ENCODE measurements around the gene KIF21B. TPM values are rescaled to one million over a fixed set of nuclear protein-coding genes. Genes with fewer than 3 reads are reported as not detected.

Gene KIF21B
- total and polyA plus RNA-seq, 2 of the 4 experiments (the other 2 are of a cell fraction), result 0.36 to 0.55 TPM

DNA sequence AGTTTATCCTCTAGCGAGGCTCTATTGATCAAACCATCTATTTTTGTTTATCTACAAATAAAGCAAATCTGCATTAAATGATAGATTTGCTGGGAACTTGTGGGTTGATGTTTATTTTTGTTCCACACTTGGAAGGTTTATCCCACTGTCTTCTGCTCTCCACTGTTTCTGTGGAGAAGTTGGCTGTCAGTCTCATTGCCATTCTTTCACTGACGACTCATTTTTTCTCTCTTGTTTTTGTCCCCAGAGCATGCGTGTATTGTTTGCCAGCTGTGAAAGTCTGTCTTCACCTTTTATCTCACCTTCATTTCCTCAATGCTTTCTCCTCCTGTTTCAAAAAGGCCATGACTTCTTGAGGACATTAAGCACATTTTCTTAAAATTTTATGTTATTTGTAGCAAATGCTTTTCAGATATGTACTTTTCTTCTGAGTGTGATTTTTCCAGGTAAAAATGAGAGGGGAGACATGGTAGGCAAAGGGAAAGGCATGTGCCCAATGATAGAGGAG lies 76.4 kb downstream of the KIF21B start:
- H3K56ac ChIP-seq (ENCODE audit: extremely low read depth, insufficient read depth, low read length), result no peak overlapping the region
- no peak overlapping the region for H3K4me2 ChIP-seq (ENCODE audit: low read depth, low read length)
- in situ Hi-C loops (cut with MboI; ENCODE audit: low sequenced_read_pairs), result no loop called here
- no peak overlapping the region for H3K27ac ChIP-seq (ENCODE audit: insufficient read depth, low read length)
- BruUV-seq (replicated peaks), result no TSS peak
- no peak overlapping the region for H2BK120ac ChIP-seq (ENCODE audit: low read depth, low read length)
- H3K27me3 ChIP-seq (ENCODE audit: control insufficient read depth, insufficient read depth, low read length), result peaks cover 19% of the 10 kb centered on the region
- H4K5ac ChIP-seq (ENCODE audit: low read depth, low read length), result no peak overlapping the region
- CTCF ChIA-PET, result no interaction called here
- no peak overlapping the region for H4K91ac ChIP-seq (ENCODE audit: insufficient read depth, low read depth, low read length)
- H3K4me1 ChIP-seq (ENCODE audit: control insufficient read depth, insufficient read depth, low read length), result no peaks in the 10 kb centered on the region
- 80% methylated on average over 1 of the region's 3 CpGs; no CpG with 5 or more reads in 1 of the 2 experiments for WGBS, 2 experiments (ENCODE audit: extremely low coverage in 2 of 2, insufficient read length in 1 of 2)
- H3K4ac ChIP-seq (ENCODE audit: low read depth, low read length), result no peak overlapping the region
- H3K9me1 ChIP-seq (ENCODE audit: insufficient read depth, low read length), result no peaks in the 10 kb centered on the region
- no peak overlapping the region for H3K4me3 ChIP-seq (ENCODE audit: insufficient read depth, low read depth, low read length)
- H3K79me1 ChIP-seq (ENCODE audit: low read depth in 1 of 2, low read length in 2 of 2), result no peaks in the 10 kb centered on the region
- no peak overlapping the region for H2AFZ ChIP-seq (replicated peaks; ENCODE audit: low read length, poor library complexity)
- no peak overlapping the region for H4K8ac ChIP-seq (ENCODE audit: low read depth in 2 of 2, low read length in 2 of 2)
- H3K9me3 ChIP-seq (ENCODE audit: control insufficient read depth, insufficient read depth, low read length), result peaks cover 7% of the 10 kb centered on the region
- H2BK15ac ChIP-seq (ENCODE audit: low read depth, low read length), result no peak overlapping the region
- POLR2A ChIA-PET (ENCODE audit: unreplicated experiment), result no interaction called here
- ATAC-seq (ENCODE audit: low read depth) (no peak), DNase-seq (no peak)
- no peaks in the 10 kb centered on the region for H3K36me3 ChIP-seq (ENCODE audit: control insufficient read depth, insufficient read depth, low read length)
- dilution Hi-C loops (cut with HindIII; ENCODE audit: low sequenced_read_pairs, unreplicated experiment), result no loop called here
- H4K20me1 ChIP-seq (ENCODE audit: insufficient read depth, low read length), result no peaks in the 10 kb centered on the region
- H3K14ac ChIP-seq (replicated peaks; ENCODE audit: low read depth, low read length), result no peak overlapping the region
- no peak overlapping the region for H2AK5ac ChIP-seq (ENCODE audit: low read depth, low read length)
- H3K9ac ChIP-seq (ENCODE audit: low read depth, low read length), result no peak overlapping the region
- no peak overlapping the region for H3K18ac ChIP-seq (ENCODE audit: low read depth, low read length)
- no peak overlapping the region for H3K23ac ChIP-seq (ENCODE audit: low read depth, low read length)
- TF ChIP-seq NFE2L2 (IDR thresholded peaks at IDR 0.05; ENCODE audit: low read depth, low read length) (no peak), MAFK (IDR thresholded peaks at IDR 0.05; ENCODE audit: low read depth, low read length) (no peak), RFX5 (IDR thresholded peaks at IDR 0.05; ENCODE audit: low read depth, low read length) (no peak), CEBPB (IDR thresholded peaks at IDR 0.05; ENCODE audit: low read depth, low read length) (no peak), BHLHE40 (IDR thresholded peaks at IDR 0.05; ENCODE audit: low read depth, low read length) (no peak), MXI1 (IDR thresholded peaks at IDR 0.05; ENCODE audit: borderline replicate concordance, low read depth, low read length) (no peak), RAD21 (IDR thresholded peaks at IDR 0.05; ENCODE audit: low read length) (no peak), CHD1 (IDR thresholded peaks at IDR 0.05; ENCODE audit: low read depth, low read length) (no peak), SMC3 (IDR thresholded peaks at IDR 0.05; ENCODE audit: low read depth, low read length) (no peak), RCOR1 (IDR thresholded peaks at IDR 0.05; ENCODE audit: insufficient replicate concordance, low read length) (no peak), POLR2A (IDR thresholded peaks at IDR 0.05; ENCODE audit: low read depth, low read length) (no peak)
- TF ChIP-seq, protein P1, sequence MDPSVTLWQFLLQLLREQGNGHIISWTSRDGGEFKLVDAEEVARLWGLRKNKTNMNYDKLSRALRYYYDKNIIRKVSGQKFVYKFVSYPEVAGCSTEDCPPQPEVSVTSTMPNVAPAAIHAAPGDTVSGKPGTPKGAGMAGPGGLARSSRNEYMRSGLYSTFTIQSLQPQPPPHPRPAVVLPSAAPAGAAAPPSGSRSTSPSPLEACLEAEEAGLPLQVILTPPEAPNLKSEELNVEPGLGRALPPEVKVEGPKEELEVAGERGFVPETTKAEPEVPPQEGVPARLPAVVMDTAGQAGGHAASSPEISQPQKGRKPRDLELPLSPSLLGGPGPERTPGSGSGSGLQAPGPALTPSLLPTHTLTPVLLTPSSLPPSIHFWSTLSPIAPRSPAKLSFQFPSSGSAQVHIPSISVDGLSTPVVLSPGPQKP (IDR thresholded peaks at IDR 0.05; ENCODE audit: borderline replicate concordance, low read depth, low read length), result no peak
- TF ChIP-seq, protein P2, sequence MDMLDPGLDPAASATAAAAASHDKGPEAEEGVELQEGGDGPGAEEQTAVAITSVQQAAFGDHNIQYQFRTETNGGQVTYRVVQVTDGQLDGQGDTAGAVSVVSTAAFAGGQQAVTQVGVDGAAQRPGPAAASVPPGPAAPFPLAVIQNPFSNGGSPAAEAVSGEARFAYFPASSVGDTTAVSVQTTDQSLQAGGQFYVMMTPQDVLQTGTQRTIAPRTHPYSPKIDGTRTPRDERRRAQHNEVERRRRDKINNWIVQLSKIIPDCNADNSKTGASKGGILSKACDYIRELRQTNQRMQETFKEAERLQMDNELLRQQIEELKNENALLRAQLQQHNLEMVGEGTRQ (IDR thresholded peaks at IDR 0.05; ENCODE audit: low read depth, low read length), result no peak
- TF ChIP-seq, protein P3, sequence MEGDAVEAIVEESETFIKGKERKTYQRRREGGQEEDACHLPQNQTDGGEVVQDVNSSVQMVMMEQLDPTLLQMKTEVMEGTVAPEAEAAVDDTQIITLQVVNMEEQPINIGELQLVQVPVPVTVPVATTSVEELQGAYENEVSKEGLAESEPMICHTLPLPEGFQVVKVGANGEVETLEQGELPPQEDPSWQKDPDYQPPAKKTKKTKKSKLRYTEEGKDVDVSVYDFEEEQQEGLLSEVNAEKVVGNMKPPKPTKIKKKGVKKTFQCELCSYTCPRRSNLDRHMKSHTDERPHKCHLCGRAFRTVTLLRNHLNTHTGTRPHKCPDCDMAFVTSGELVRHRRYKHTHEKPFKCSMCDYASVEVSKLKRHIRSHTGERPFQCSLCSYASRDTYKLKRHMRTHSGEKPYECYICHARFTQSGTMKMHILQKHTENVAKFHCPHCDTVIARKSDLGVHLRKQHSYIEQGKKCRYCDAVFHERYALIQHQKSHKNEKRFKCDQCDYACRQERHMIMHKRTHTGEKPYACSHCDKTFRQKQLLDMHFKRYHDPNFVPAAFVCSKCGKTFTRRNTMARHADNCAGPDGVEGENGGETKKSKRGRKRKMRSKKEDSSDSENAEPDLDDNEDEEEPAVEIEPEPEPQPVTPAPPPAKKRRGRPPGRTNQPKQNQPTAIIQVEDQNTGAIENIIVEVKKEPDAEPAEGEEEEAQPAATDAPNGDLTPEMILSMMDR (conservative IDR thresholded peaks at IDR 0.05; ENCODE audit: low read depth, low read length), result no peak
- intact Hi-C loops (cut with micrococcal nuclease), result no loop called here
- no peak overlapping the region for H2BK5ac ChIP-seq (ENCODE audit: low read depth, low read length, poor library complexity, severe bottlenecking)
- no peak overlapping the region for H2AK9ac ChIP-seq (replicated peaks; ENCODE audit: low read depth, low read length, poor library complexity)
- H2BK20ac ChIP-seq (ENCODE audit: low read depth, low read length), result no peak overlapping the region

Measured in IMR-90 (cell line).